Activated CD4-positive, alpha-beta T cell treated with anti-CD3 and anti-CD28 coated beads, Interleukin-2, Interleukin-6, amounts not matched to agents 100 ng/mL and 50 ng/mL, durations not matched to agents 16 hours and 8 hours (primary cell): Measurements from ENCODE around the gene DIO1.

ENCODE experiments used
- DNase-seq: peaks from one replicate; pipeline ENCODE4 v3.0.0-alpha.2; 2020

The DIO1 gene

GRCh38 chr1:53943490-53944043 is 49.6 kb downstream of the DIO1 start:
- no peak for DNase-seq

GRCh38 chr1:53944469-53945182 is 50.6 kb downstream of the DIO1 start:
- no peak for DNase-seq

GRCh38 chr1:53945183-53945432 is 51.1 kb downstream of the DIO1 start:
- no peak for DNase-seq

GRCh38 chr1:53945433-53946251 is 51.7 kb downstream of the DIO1 start, which contains the start of gene IFT25:
IFT25 (minus strand) TSS chr1:53945699; CDS start chr1:53940082, 5,617 bp downstream.
- peak; percentile 99 for DNase-seq

GRCh38 chr1:53946252-53947171 is 52.5 kb downstream of the DIO1 start, which contains the start of gene LRRC42:
LRRC42 (plus strand) TSS chr1:53946350; CDS start chr1:53952000, 5,650 bp downstream.
- no peak for DNase-seq

- DNase-seq = no peak
Observed at GRCh38 chr1:53947172-53947907, 53.4 kb downstream of the DIO1 start.

- DNase-seq = no peak
Observed at GRCh38 chr1:53948291-53948690, 54.3 kb downstream of the DIO1 start.

- peak; percentile 42 for DNase-seq
Observed at GRCh38 chr1:53949023-53949990, 55.3 kb downstream of the DIO1 start.

GRCh38 chr1:53951697-53952096 is 57.7 kb downstream of the DIO1 start:
- DNase-seq = no peak

- no peak for DNase-seq
Observed at GRCh38 chr1:53954128-53954527, 60.1 kb downstream of the DIO1 start.

GRCh38 chr1:53956308-53957168 is 62.6 kb downstream of the DIO1 start:
- peak; percentile 26 for DNase-seq

GRCh38 chr1:53957194-53957818 is 63.3 kb downstream of the DIO1 start:
- DNase-seq = no peak

- peak; percentile 52 for DNase-seq
Observed at GRCh38 chr1:53959664-53960250, 65.8 kb downstream of the DIO1 start.
